Neural crest cell (in vitro differentiated cells): ENCODE data around the gene CLPTM1L. TPM values are rescaled to one million over a fixed set of nuclear protein-coding genes. Genes with fewer than 3 reads are reported as not detected.

Source experiments
- DNase-seq: peaks from one replicate; pipeline ENCODE4 v3.0.0; 2021; ENCODE audit warnings: low read depth, mixed read lengths, low spot score
- H3K27ac Mint-ChIP-seq: one replicate; pipeline ENCODE4 v1.8.0; 2021; ENCODE audit warnings: mild to moderate bottlenecking, mixed read lengths; ENCODE audit not compliant: unreplicated experiment
- H3K27me3 Mint-ChIP-seq: 2 replicates; pipeline ENCODE4 v1.8.0; 2021; ENCODE audit warnings: low read depth, mild to moderate bottlenecking, mixed read lengths
- H3K36me3 Mint-ChIP-seq: 2 replicates; pipeline ENCODE4 v1.8.0; 2021; ENCODE audit warnings: low read depth, mild to moderate bottlenecking, mixed read lengths
- H3K4me1 Mint-ChIP-seq: 2 replicates; pipeline ENCODE4 v1.8.0; 2021; ENCODE audit warnings: mixed read lengths
- H3K4me3 Mint-ChIP-seq: one replicate; pipeline ENCODE4 v1.8.0; 2021; ENCODE audit warnings: mild to moderate bottlenecking, mixed read lengths
- H3K9me3 Mint-ChIP-seq: 2 replicates; pipeline ENCODE4 v1.8.0; 2021; ENCODE audit warnings: mixed read lengths
- total RNA-seq: library from RNA; stranded (reverse); gene quantifications from 2 replicates; pipeline ENCODE4 v1.2.1, GENCODE V29; 2021
- TF ChIP-seq, protein P1 (sequence below): fragments of 200-600 bp; sonication (generic); conservative IDR thresholded peaks from 2 replicates; pipeline ENCODE4 v1.5.0; 2021; ENCODE audit warnings: antibody characterized with exemption, mild to moderate bottlenecking

The CLPTM1L gene
- total RNA-seq, 1 donor from 2014 or later, result 103 TPM

DNA sequence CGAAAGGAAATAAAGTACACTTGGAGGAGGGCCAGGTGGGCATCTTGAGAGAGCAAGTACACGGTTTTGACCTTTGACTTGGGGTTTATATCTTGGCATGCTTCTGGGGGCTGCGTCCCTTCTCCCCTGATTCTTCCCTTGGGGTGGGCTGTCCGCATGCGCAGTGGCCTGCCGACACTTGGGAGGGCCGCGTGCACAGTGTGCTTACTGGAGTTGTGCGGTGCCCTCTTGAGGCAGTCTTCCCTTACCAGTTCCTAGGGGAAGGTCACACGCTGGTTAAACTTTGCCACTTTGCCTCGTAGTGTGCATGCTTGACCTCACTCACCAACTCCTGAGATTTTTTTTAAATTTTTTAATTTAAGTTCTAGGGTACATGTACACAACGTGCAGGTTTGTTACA lies 4.3 kb upstream of the CLPTM1L start:
- Mint-ChIP-seq H3K9me3 (no peaks in the 10 kb centered on the region), H3K36me3 (no peaks in the 10 kb centered on the region), H3K4me3 (peak overlapping the region; percentile 76), H3K27ac (no peak overlapping the region), H3K27me3 (peaks cover 17% of the 10 kb centered on the region), H3K4me1 (peaks cover 8% of the 10 kb centered on the region)
- TF ChIP-seq, protein P1, sequence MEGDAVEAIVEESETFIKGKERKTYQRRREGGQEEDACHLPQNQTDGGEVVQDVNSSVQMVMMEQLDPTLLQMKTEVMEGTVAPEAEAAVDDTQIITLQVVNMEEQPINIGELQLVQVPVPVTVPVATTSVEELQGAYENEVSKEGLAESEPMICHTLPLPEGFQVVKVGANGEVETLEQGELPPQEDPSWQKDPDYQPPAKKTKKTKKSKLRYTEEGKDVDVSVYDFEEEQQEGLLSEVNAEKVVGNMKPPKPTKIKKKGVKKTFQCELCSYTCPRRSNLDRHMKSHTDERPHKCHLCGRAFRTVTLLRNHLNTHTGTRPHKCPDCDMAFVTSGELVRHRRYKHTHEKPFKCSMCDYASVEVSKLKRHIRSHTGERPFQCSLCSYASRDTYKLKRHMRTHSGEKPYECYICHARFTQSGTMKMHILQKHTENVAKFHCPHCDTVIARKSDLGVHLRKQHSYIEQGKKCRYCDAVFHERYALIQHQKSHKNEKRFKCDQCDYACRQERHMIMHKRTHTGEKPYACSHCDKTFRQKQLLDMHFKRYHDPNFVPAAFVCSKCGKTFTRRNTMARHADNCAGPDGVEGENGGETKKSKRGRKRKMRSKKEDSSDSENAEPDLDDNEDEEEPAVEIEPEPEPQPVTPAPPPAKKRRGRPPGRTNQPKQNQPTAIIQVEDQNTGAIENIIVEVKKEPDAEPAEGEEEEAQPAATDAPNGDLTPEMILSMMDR, result no peak
- no peak for DNase-seq

DNA sequence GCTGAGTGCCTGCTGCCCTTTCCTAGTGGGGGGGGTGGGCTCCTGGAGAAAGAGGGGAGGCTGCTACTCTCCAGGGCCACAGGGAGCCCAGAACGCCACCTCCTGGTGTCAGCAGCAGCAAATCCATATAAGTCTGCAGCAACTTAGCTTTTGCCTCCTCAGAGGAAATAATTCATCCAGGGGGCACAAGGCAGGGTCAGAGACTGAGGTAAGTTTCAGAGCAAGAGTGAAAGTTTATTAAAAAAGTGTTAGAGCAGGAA lies 4.0 kb upstream of the CLPTM1L start:
- Mint-ChIP-seq H3K4me3 (peak overlapping the region; percentile 76), H3K27ac (no peak overlapping the region), H3K36me3 (no peaks in the 10 kb centered on the region), H3K4me1 (peaks cover 11% of the 10 kb centered on the region), H3K27me3 (peaks cover 16% of the 10 kb centered on the region), H3K9me3 (no peaks in the 10 kb centered on the region)
- TF ChIP-seq, protein P1, result no peak
- DNase-seq, result no peak

DNA sequence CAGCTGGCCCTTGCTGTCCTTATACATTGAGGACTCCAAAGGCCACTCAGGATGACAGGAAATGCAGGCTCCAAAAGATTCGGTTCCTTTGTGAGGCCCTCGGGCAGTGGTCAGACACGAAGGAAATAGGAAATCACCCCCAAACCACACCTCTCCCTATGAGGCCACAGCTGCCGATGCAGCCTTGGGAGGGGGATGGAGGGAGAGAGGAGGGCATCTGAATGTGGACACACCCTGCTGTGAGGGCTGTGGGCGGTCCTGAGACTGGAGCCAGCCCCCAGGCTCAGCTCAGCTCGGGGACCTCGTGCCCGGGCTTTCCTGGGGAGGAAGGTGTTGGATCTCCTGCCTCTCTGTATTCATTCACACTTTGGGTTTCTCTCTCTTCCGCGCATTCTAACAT lies 2.7 kb upstream of the CLPTM1L start:
- Mint-ChIP-seq H3K27ac (peak overlapping the region; percentile 27), H3K4me3 (peak overlapping the region; percentile 81), H3K27me3 (peaks cover 9% of the 10 kb centered on the region), H3K36me3 (no peaks in the 10 kb centered on the region), H3K9me3 (no peaks in the 10 kb centered on the region), H3K4me1 (peaks cover 15% of the 10 kb centered on the region)
- TF ChIP-seq, protein P1, result no peak
- no peak for DNase-seq

DNA sequence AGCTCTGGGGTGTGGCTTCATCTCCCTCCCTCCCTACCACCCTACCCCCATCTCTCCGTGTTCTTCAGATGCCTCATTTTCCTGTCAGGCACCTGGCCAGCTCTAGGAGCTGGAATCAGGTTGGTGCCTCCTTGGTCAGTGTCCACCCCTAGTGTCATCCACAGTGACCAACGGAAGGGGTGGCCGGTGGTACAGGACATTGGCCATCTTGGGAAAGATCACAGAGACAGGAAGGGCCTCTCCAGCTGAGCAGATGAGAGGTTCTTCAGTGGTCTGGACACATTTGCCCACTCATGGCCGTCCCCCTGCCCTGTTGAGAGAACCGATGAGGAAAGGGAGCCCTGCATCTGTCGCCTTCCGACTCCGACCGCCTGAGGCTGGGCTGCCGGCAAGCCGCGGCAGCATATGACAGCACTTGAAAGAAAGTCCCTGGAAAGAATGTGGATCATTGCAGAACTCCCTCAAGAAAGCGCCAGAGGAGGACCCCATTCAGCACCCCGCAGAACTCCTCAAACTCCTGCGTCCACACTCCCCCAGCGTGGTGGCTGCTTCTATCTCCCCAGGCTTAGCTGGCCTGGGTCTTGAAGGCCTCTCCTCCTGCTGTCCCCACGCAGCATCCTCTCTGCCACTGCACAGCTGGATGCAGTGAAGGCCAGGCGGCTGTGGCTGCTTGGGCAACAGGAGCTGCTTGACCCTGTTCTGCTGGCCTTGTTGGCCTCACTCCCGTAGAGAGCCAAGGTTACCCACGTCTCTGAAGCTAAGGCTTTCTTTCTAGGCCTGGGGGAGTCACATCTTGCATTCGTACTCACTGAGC lies 1.9 kb upstream of the CLPTM1L start:
- Mint-ChIP-seq H3K9me3 (no peaks in the 10 kb centered on the region), H3K27me3 (peaks cover 4% of the 10 kb centered on the region), H3K4me1 (peaks cover 15% of the 10 kb centered on the region), H3K27ac (peak overlapping the region; percentile 27), H3K36me3 (no peaks in the 10 kb centered on the region), H3K4me3 (peak overlapping the region; percentile 87)
- TF ChIP-seq, protein P1, result no peak
- DNase-seq, result no peak

DNA sequence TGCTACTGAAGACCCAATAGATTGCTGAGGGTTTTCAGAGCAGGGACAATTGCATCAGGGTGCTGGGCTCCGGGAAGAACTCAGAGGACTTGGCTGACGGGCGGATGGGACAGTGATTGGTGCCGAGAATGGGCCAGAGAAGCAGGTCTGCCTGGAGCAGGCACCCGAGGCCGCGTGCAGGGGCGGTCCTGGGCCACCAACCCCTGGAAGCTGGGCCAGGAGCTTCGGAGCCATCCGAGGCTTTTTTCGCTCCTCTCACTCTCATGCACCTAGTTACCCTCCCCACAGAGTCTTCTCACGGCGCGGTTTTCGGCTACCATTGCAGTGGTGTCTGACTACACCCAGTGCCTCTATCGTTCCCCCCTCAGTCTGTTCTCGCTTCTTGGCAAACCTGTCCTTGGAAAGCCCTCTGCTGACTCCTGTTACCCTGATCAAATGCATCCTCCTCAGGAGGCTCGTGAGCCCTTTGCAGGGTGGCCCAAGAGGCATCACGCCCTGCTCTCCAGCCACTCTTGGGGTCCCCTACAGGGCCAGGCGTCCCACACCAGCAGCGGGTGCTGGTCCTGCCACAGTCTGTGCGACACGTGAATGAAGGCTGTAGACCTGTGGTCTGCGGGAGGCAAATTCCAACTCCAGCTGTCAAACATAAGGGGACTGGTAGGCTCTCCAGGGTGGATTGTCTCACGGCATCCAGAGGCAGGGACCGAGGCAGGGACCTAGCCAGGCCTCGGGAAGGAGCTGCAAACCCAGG lies 1.2 kb upstream of the CLPTM1L start:
- peaks cover 5% of the 10 kb centered on the region for H3K36me3 Mint-ChIP-seq
- H3K9me3 Mint-ChIP-seq, result no peaks in the 10 kb centered on the region

More for the DNA sequence above, 1.2 kb upstream of the CLPTM1L start:
- peak overlapping the region; percentile 87 for H3K4me3 Mint-ChIP-seq
- peak overlapping the region; percentile 67 for H3K27ac Mint-ChIP-seq
- no peak for DNase-seq
- TF ChIP-seq, protein P1, result no peak
- H3K4me1 Mint-ChIP-seq, result peaks cover 15% of the 10 kb centered on the region
- H3K27me3 Mint-ChIP-seq, result no peaks in the 10 kb centered on the region
